NCI-H748 (cell line): ENCODE data around the gene TWIST2.

Experiments used
- DNase-seq: peaks from one replicate; lab custom pipeline; 2025; ENCODE audit not compliant: unreplicated experiment; lab: John Stamatoyannopoulos, UW

Gene TWIST2

GRCh38 chr2:238847841-238848690 lies at the start of gene TWIST2:
TSS of gene TWIST2 (plus strand) at chr2:238848085. CDS start at chr2:238848216, 131 bp downstream.
- DNase-seq = peak; percentile 51

GRCh38 chr2:238801791-238802190 lies 46.1 kb upstream of the TWIST2 start:
- no peak for DNase-seq

- no peak for DNase-seq
These were observed 44.9 kb upstream of the TWIST2 start for GRCh38 chr2:238802957-238803356.

- DNase-seq = no peak
These were observed 43.7 kb upstream of the TWIST2 start for GRCh38 chr2:238803996-238804870.

GRCh38 chr2:238808761-238809160 lies 39.1 kb upstream of the TWIST2 start:
- DNase-seq = no peak

GRCh38 chr2:238810321-238810720 lies 37.6 kb upstream of the TWIST2 start:
- DNase-seq = no peak

- no peak for DNase-seq
These were observed 36.6 kb upstream of the TWIST2 start for GRCh38 chr2:238811293-238811692.

- no peak for DNase-seq
These were observed 36.1 kb upstream of the TWIST2 start for GRCh38 chr2:238811759-238812158.

- no peak for DNase-seq
These were observed 34.8 kb upstream of the TWIST2 start for GRCh38 chr2:238813109-238813508.

- DNase-seq = no peak
These were observed 33.1 kb upstream of the TWIST2 start for GRCh38 chr2:238814815-238815214.

GRCh38 chr2:238816291-238816690 lies 31.6 kb upstream of the TWIST2 start:
- DNase-seq = no peak

- no peak for DNase-seq
These were observed 30.5 kb upstream of the TWIST2 start for GRCh38 chr2:238817382-238817781.

GRCh38 chr2:238817891-238818290 lies 30.0 kb upstream of the TWIST2 start:
- DNase-seq = no peak

- DNase-seq = no peak
These were observed 29.3 kb upstream of the TWIST2 start for GRCh38 chr2:238818561-238818960.

- DNase-seq = no peak
These were observed 27.7 kb upstream of the TWIST2 start for GRCh38 chr2:238820197-238820596.

GRCh38 chr2:238820916-238821315 lies 27.0 kb upstream of the TWIST2 start:
- DNase-seq = no peak

- no peak for DNase-seq
These were observed 26.5 kb upstream of the TWIST2 start for GRCh38 chr2:238821391-238821790.

GRCh38 chr2:238821944-238822670 lies 25.8 kb upstream of the TWIST2 start:
- DNase-seq = no peak

GRCh38 chr2:238822955-238823354 lies 24.9 kb upstream of the TWIST2 start:
- DNase-seq = no peak

GRCh38 chr2:238831177-238831576 lies 16.7 kb upstream of the TWIST2 start:
- DNase-seq = no peak

GRCh38 chr2:238834982-238835381 lies 12.9 kb upstream of the TWIST2 start:
- DNase-seq = no peak
